NCI-H1105 treated with DMSO at 0.1 percent for 48 hours (cell line): ENCODE measurements around the gene PRPF40B.
"Not testable (repeated sequence)": the region's sequence is repeated elsewhere in the genome, so short reads cannot be mapped to it uniquely, and the experiment has no call there.

Source experiments
- DNase-seq: peaks from one replicate; lab custom pipeline; 2025; lab: John Stamatoyannopoulos, UW

Gene PRPF40B

GRCh38 chr12:49623142-49623904 is at the start of gene PRPF40B:
PRPF40B (plus strand) TSS chr12:49623561; CDS start chr12:49623591, 30 bp downstream.
- DNase-seq = peak; percentile 79

DNA sequence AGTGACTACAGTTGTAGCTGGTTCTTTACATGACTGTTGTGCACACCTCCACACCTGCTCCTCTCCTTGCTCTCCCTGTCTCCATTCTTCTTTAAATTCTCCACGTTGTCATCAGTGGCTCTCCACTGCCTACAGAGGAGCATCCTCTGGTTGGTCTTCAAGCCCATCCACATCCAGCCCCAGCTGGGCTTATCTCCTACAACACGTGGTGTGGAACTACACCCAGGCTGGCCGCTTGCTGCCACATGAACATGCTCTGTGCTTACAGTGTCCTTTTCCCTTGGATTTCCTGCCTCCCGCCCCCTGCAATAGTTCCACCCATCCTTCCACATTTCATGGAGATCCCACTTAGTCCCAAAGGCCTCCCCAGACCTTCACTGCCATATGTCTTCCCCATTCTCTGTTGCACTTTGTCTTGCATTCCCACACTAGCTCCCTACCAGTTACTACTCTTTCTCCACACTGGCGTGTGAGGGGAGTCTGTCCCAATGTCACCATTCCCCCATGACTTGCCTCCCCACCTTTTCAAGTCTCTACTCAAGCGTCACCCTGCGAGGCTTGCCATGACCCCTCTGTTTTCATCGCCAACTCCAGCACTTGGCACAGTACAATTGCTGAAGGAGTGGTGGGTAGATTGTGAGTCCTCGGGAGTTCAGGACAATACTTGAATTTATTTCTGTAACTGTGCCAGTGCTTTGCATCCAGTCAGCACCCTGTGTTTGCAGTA is 45.6 kb upstream of the PRPF40B start:
- DNase-seq = no peak

- DNase-seq = no peak
Observed at GRCh38 chr12:49578471-49579112, 44.8 kb upstream of the PRPF40B start.

GRCh38 chr12:49580572-49581535 is 42.5 kb upstream of the PRPF40B start:
- peak; percentile 62 for DNase-seq

- DNase-seq = no peak
Observed at GRCh38 chr12:49582201-49582600, 41.2 kb upstream of the PRPF40B start.

DNA sequence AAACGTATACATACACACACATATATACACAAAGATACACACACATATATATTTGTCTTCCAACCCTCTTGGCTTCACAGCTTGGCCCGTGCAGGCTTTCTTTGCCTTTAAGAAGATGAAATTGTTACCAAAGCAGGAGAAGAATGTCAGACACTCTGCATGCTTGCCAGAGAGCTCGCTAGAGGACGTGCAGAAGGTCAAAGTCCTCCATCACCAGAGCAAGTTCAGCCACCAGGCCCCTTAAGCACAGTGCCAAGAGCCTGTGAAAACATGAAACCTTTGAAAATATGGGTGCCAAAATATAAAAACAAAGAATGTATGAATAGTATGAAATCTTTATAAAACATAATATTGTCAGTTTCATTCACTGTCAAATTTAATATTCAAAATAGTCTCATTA is 40.5 kb upstream of the PRPF40B start:
- no peak for DNase-seq

DNA sequence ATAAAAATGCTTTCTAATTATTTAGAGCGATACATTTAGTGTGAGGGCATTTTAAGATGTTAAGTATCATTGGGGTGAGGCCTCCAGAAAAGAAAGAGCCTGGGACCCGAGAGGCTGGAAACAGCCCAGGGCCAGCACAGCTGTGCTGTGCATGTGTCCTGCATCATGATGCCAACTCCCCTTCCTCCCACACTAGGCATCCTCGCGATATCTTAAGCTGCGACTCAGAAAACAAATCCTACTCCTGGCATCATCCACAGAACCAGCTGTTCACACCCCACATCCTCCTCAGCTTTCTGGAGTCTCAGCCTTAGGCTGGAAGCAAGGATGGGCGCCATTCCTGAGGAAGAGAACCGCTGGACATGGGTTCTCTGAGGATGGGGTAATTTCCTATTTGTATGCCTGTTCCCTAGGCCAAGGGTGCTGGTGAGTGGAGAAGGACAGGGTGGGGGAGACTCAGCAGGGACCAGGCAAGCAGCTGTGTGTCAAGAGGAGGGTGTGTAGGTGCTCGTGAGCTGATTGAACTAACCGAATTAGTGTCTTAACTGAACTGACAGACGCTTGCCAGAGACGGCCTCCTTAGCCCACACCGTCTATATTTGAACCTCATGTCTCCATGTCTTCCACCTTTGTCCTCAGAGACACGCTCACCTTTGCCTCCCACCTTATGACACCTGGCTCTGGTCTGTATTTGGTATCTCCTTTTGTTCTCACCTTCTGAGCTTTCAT is 39.8 kb upstream of the PRPF40B start:
- no peak for DNase-seq

DNA sequence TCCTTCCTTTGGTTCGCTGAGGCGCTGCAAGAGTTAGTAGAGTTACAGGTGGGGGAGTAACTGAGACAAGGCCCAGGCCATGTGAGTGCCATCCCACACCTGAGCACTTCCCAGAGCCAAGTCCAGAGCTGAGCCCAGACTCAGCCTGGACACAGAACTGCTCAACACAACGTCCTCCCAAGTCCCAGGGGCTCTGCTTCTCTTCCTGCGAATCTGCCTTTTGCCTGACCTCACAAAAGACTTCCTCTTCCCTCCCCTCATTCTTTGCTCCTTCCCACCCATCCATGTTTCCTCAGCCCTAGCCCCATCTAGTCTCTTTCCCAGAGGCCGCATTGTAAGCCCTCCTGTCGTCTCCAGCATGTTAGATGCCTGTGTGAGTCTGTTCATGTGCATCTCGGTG is 38.8 kb upstream of the PRPF40B start:
- no peak for DNase-seq

DNA sequence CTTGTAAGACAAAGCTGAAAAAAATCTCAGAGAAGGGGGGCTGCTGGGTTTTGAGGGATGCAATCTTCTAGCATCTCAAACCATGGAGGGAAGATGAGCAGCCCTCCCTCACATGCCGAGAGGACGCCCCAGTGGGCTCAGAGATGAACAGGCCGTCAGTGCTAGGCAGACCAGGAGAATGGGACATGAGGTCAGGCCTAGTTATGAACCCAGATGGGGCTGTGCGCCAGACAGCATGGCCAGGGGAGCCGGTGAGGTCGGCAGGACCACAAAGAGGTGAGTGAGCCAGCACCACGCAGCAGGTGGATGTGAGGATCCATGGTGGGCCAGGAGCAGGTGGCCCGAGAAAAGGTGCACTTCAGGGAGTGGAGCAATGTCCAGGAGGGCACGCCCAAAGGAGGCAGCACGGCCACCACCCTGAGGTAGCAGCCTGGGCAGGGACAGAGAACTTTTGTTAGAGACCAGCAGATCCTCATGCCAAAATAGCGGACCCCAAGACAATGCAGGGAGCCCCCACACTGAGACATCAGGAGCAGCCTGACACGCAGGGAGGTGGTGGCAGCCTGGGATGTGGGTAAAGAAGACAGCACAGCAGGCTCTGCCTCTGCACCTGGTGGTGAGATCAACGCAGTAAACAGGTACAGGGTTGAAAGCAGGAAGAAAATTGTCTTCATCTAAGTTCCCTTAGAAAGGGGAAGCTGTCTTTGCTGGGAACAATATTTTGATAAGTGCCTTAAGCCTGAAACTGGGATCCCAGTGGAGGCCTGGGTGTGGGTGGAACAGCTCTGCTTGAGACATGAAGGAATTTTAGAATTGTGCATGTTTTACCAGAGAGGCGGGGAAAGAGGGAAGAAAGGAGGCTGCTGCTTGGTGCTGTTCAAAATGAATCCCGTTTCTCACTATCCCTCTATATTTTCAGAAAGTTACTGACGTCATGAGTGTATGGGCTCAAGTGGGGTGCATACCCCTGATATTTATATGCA is 37.6 kb upstream of the PRPF40B start:
- no peak for DNase-seq

GRCh38 chr12:49587174-49587908 is 36.0 kb upstream of the PRPF40B start:
- no peak for DNase-seq

DNA sequence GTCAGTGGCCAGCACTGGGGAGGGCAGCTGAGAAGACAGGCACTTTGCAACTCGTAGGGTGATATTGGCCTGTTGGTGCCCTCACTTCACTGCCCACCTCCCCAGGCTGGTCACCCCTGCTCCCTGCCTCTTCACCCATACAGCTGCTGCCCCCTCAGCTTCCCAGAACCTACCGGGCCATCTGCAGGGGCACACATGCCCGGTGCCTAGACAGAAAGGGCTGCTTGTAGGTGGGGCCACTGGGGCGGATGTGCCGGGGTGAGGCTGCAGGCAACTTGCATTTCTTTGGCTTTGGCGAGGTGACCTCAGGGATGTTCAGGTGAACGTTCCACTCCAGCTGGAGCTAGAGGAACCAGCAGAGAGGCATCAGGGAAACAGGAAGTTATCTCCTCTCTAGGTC is 35.1 kb upstream of the PRPF40B start:
- DNase-seq = no peak

- DNase-seq = no peak
Observed at GRCh38 chr12:49588721-49589516, 34.4 kb upstream of the PRPF40B start.

GRCh38 chr12:49598527-49598926 is 24.8 kb upstream of the PRPF40B start:
- no peak for DNase-seq

- DNase-seq = no peak
Observed at GRCh38 chr12:49599961-49600360, 23.4 kb upstream of the PRPF40B start.

GRCh38 chr12:49603721-49604120 is 19.6 kb upstream of the PRPF40B start:
- no peak for DNase-seq

GRCh38 chr12:49604856-49605255 is 18.5 kb upstream of the PRPF40B start:
- DNase-seq = no peak

- not testable (repeated sequence) for DNase-seq
Observed at GRCh38 chr12:49605539-49605938, 17.8 kb upstream of the PRPF40B start, which contains the start of gene FAM186B. FAM186B (minus strand) TSS chr12:49605639; CDS start chr12:49605477, 162 bp downstream.
